ENCODE results near the gene SLAMF7.
"Not testable (repeated sequence)": the region's sequence is repeated elsewhere in the genome, so short reads cannot be mapped to it uniquely, and the experiment has no call there.

Gene SLAMF7

GRCh38 chr1:160720356-160721085 is 18.5 kb upstream of the SLAMF7 start:
- no peak for DNase-seq (ENCODE audit: low read depth)

- no peak for DNase-seq (ENCODE audit: low read depth)
Observed at GRCh38 chr1:160721473-160721872, 17.6 kb upstream of the SLAMF7 start.

DNA sequence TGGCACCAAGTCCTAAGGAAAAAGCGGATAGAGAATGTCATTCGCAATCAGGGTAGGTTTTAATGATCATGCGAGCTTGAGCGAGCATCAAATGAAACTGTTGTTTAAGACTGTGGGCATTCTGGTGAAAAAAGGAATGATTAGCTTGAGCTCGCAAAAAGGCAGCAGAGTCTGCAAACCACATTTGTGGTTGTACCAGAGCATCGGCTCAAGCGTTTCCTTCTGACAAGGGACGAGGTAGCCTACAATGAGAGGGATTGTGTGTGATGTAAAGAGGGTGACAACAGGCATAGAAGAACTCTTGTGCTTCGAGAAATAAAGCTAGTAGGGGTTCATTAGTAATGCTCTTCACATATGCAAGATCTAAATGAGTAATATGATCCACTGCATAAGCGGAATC is 16.3 kb upstream of the SLAMF7 start:
- no peak for DNase-seq (ENCODE audit: low read depth)

- DNase-seq (ENCODE audit: low read depth) = no peak
Observed at GRCh38 chr1:160723332-160723731, 15.7 kb upstream of the SLAMF7 start.

GRCh38 chr1:160724465-160725242 is 14.4 kb upstream of the SLAMF7 start:
- no peak for DNase-seq (ENCODE audit: low read depth)

DNA sequence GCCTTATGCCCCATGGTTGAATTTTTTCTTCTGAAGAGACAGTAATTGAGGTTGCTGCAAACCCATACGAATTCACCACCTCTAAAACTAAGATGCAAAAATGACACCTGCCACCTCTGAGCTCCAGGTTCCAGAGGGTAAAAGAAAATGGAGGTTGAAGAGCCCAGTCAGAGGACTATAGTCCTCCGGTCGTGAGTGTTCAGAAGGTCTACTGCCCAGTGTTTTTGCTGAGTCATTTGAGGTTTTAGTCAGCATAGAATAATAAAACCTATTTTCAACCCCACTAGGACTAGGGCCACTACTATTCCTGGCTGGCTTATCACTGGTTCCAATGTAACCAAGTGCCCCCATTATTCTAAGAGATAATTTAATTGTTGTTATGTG is 12.9 kb upstream of the SLAMF7 start:
- no peak for DNase-seq (ENCODE audit: low read depth)

GRCh38 chr1:160726498-160727315 is 12.3 kb upstream of the SLAMF7 start:
- peak; percentile 33 for DNase-seq (ENCODE audit: low read depth)

DNA sequence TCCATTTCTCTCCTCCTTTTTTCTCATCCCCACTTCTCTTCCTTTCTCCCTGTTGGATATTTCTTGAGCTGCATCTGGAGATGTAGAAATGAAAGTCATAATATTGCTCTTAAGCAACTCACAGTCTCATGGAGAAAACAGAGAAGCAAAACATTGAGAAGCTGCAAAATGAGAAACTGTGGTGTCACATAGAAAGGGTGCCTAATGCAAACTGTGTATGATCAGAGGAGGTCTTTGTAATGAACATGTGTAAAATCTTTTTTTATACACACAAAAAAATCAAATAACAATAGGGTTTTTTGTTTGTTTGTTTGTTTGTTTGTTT is 11.8 kb upstream of the SLAMF7 start:
- DNase-seq (ENCODE audit: low read depth) = no peak

DNA sequence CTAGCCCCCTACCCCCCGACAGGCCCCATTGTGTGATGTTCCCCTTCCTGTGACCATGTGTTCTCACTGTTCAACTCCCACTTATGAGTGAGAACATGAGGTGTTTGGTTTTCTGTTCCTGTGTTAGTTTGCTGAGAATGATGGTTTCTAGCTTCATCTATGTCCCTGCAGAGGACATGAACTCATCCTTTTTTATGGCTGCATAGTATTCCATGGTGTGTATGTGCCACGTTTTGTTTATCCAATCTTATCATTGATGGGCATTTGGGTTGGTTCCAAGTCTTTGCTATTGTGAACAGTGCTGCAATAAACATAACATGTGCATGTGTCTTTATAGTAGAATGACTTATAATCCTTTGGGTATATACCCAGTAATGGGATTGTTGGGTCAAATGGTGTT is 7.5 kb upstream of the SLAMF7 start:
- not testable (repeated sequence) for DNase-seq (ENCODE audit: low read depth)

DNA sequence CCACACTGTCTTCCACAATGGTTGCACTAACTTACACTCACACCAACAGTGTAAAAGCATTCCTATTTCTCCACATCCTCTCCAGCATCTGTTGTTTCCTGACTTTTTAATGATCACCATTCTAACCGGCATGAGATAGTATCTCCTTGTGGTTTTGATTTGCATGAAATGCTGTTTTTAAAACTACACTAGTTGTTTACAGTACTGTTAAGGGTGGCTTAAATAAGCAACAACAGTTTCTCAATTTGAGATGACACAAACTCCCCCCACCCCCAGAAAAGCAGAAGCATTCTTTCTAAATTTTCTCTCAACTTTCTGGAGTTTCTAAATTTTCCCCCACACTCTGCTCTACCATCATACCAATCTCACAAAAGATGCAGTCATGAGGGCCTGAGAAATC is 7.1 kb upstream of the SLAMF7 start:
- DNase-seq (ENCODE audit: low read depth) = no peak

DNA sequence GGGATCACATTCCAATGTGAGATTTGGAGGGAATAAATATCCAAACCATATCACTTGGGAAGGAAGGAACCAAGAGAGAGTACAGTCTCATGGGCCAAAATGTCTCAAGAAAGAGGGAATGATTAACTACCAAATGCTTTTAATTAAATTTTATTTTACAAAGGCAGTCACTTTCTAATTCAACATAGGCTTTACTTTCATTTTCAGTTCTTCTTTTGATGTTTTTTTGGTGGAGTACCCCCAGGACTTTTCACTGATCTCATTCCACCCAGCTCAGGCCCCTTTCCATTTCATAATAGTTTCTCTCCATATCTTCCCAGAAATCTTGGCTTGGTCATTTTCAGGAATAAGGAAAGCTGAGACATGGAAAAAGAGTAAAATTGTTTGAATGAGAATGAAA is 5.1 kb upstream of the SLAMF7 start:
- no peak for DNase-seq (ENCODE audit: low read depth)

DNA sequence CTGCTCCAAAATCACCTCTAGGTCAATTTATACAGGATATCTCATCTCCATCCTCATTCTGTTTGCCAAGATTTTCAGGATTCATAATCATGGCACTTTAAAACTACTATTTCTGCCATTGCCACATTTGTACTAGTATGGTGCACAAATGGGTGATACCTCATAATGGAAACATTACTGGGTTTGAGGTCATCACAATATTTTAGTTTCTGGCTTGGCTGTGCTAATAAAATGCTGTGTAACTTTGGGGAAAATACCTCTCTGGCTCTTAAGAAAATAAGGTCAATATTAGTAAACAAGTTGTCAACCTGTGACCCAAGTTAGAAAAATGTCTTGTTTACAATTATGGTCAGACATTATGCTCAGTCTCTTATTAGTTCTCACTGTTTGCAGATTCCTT is 4.7 kb upstream of the SLAMF7 start:
- no peak for DNase-seq (ENCODE audit: low read depth)

- DNase-seq (ENCODE audit: low read depth) = no peak
Observed at GRCh38 chr1:160738271-160738670, 776 bp upstream of the SLAMF7 start.

DNA sequence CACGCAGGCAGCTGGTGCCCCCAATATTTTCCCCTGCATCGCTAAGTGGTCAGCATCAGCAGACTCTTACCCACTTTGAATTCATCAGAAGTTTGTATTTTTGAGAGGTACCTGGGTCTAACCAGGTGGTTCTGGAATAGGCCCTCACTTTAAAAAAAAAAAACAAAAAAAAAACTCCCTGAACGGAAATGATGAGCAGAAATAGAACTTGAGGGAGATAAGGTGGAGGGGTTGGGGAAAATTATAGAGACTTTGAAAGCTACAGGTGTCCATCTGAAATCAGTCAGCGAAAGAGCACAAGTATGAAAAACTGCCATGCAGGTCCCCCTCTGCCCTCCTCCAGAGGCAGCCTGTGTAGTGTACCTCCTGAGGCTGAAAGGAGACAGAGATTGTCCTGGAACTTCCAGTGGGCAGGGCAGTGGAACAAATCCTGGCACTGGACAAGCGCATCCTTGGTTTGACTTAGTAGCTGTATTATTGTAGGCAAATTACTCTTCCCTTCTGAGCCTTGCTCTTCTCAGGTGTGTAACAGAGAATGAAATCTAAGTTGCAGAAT is 1.2 kb downstream of the SLAMF7 start:
- DNase-seq (ENCODE audit: low read depth) = no peak

DNA sequence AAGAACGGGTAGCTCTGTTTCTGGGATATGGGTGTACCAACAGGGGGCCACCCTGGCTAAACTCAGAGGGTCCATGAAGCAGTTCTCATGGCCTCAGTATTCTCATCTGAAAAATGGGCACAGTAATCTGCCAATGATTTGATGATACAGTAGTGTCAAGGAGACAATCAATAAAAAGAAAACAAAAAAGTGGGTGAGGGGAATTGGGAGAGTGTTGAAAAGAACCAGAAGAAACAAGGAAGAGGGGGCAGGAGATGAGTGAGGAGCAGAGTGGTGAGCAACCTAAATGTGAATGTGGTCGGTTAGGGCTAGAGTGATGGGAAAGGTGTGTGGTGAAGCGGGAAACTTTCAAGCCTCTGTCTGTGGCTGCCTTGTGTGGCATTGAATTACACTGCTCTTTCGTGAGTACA is 2.0 kb downstream of the SLAMF7 start:
- no peak for DNase-seq (ENCODE audit: low read depth)

DNA sequence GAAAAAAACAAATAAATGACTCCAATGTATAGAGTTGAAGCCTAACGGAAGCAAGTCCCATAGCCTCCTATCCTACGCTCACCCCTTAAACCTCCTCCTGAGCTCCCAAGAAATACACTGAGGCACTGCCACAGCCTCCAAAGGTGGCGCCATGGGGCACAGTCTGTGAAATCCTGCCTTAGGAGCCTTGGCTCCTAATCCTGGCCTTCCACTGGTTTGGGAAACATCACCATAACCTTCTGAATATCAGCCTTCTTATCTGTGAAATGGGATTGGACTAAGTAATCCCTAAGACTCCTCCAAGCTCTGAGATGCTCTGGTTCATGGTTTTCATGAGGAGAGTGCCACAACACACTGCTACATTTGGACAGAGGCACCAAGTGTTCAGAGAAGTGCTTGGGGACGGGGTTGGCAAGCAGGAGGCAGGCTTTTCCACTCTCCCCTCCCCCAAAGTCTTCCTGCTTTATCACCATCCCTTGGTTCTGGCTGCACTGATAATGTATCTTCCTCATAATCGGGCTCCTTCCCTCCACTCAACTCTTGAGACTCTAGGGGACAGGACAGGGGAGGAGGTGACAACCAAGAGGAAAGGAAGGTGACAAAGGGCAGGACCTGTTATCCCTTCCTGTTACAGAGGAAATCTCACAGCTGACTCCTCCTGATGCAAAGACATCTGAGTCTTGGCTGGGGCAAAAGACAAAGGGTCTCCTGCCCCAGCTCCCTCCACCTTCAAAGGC is 2.7 kb downstream of the SLAMF7 start:
- DNase-seq (ENCODE audit: low read depth) = no peak

DNA sequence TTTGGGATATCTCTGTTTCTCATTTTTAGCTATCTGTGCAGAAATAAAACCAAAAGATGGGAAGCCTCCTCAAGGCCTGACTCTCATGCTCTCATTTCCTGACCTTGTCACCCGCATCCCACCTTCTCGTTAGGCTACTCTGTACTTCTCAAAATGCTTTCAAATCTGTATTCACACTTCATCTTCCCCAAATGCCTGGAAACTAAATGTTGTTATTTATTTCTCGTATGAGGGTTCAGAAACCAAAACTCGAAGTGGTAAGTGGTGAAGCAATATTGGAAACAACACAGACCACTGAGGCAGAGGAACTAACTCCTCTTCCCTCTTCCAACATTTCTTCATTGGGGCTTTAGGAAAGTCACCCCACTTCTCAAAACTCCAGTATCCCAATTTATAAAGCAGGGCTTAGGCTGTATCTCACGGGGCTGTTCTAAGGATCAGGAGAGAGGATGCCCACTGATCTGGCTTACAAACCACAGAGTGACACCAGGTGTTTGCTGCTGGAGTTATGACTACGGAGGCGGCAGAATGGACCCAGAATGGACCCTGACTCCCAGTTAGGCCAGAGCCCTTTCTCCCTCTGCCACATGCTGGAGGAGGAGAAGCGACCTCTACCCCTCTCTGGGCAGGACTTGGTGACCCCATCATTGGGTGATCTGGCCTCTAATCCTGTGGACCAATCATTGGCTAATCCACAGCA is 3.5 kb downstream of the SLAMF7 start:
- DNase-seq (ENCODE audit: low read depth) = no peak

DNA sequence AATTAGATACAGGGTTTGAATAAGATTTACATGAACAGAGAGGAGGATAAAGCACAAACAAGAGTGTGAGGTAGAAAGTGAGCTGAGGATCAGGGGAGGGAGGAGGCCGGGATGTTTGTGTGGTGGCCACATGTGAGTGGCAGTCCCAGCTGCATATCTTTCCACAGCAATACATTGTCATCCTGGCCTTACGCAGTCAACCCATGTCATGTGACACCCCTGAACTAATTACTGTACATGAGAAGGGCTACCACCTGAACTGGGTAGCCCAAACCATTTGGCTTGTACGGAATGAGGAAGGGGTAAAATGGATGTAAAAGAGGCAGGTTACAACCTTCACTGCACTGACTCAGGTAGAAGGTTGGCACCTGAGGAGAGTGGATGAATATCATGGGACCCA is 4.2 kb downstream of the SLAMF7 start:
- DNase-seq (ENCODE audit: low read depth) = no peak

DNA sequence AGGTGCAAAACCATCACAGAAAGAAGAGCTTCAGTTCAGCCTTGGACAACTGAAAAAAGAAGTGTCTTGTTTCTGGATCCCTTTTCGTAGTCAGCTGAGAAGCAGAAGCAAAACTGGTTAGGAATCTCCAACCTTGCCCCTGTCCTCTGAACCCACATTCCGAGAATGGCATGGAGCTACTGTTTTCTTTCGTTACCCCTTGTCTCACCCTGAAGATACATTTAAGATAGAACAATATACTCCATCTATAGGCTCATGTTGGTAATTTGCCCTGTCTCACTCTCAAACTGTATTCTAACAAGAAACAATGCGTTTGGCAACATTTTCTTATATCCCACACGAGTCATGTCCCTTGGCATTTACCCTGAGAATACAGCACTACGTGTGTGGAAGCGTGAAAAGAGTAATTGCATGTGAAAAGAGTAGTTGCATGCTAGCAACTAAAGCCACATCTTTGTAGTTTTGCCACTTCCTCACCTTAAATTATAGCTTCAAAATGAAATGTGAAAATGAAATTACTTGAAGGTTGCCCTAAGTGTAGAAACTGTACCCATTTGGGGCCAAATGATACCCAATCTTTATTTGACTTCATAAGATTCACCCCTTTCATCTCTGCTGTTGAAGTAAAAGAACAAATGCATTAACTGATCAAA is 5.3 kb downstream of the SLAMF7 start:
- no peak for DNase-seq (ENCODE audit: low read depth)

DNA sequence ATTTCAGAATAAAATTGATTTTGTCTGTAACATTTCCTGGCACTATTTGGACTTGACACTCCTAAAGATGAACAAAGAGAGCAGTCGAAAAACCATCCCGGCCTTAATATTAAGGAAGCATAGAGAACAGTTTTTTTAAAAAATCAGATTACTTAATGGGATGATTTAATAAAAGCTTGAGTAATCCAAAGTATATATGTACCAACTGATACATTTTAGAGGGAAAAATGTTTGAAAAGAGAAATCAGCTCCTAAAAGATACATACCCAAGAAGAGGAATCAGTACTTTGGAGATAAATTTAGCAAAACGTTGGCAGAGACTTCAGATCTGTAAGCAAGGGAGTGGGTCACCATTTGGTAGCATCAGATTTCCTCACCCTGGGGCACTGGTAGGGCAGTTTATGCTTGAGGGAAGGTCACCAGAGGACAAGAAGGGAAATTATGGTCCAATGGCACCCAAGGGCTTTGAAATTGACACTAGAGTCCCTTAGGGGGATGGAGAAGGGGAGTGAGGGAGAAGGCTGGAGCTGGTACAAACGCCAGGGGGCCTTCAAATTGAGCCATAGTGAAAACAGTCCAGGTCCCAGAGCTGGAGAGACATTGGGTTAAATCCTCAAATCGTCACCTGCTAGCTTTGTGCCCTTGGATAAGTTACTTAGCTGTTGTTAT is 5.9 kb downstream of the SLAMF7 start:
- DNase-seq (ENCODE audit: low read depth) = no peak

Measured in fibroblast of the conjunctiva (primary cell).